Spinal cord (tissue), 10 donors: ENCODE data around the gene MAP2K7. TPM values are rescaled to one million over a fixed set of nuclear protein-coding genes. Genes with fewer than 3 reads are reported as not detected.
"Not testable (repeated sequence)": the region's sequence is repeated elsewhere in the genome, so short reads cannot be mapped to it uniquely, and the experiment has no call there.

ENCODE experiments used
- DNase-seq, 6 donors: peaks; one replicate each; pipeline versions ENCODE4 v3.0.0 to v3.0.0-alpha.2; 2013 to 2015; ENCODE audit warnings: low spot score in 6 of 6, low read depth in 4 of 6
- H3K27ac ChIP-seq: one replicate; pipeline ENCODE4 v1.5.1; 2013; ENCODE audit warnings: low read depth, low read length, control low read depth
- H3K27me3 ChIP-seq: one replicate; pipeline ENCODE4 v1.6.1; 2013; ENCODE audit warnings: low read length; ENCODE audit not compliant: control insufficient read depth, insufficient read depth
- H3K36me3 ChIP-seq: one replicate; pipeline ENCODE4 v1.6.1; 2013; ENCODE audit warnings: low read length; ENCODE audit not compliant: control insufficient read depth, insufficient read depth
- H3K4me1 ChIP-seq: one replicate; pipeline ENCODE4 v1.6.1; 2013; ENCODE audit warnings: low read length; ENCODE audit not compliant: control insufficient read depth, insufficient read depth
- H3K4me3 ChIP-seq: one replicate; pipeline ENCODE4 v1.5.1; 2013; ENCODE audit warnings: low read depth, low read length, control low read depth
- H3K9me3 ChIP-seq: one replicate; pipeline ENCODE4 v1.6.1; 2013; ENCODE audit warnings: low read length; ENCODE audit not compliant: control insufficient read depth, insufficient read depth
- WGBS: methylation state at CpG from one replicate; pipeline ENCODE4 v1.1.5; 2013; ENCODE audit warnings: missing lambda C conversion rate; ENCODE audit not compliant: insufficient coverage; 5-methylcytosine and 5-hydroxymethylcytosine counted together
- polyA plus RNA-seq, 2 donors: library from polyadenylated mRNA; unstranded; fragments of 120-200 nt; gene quantifications; one replicate each; pipeline ENCODE4 v1.2.1, GENCODE V29; 2013; ENCODE audit not compliant: insufficient read length in 2 of 2
- total RNA-seq, 2 donors: library from RNA; depleted of rRNA in 1 of 2; stranded (reverse); fragments of 120-200 nt in 1 of 2; fragments of >200 nt in 1 of 2; gene quantifications; one replicate each; pipeline versions ENCODE4 v1.2.3 to v1.2.4, GENCODE V29; 2013 to 2014
- donor health status: healthy.

The MAP2K7 gene
- total and polyA plus RNA-seq, 4 donors, result 8.1 to 36.8 (median 21.7) TPM

- no peaks in the 10 kb centered on the region for H3K27me3 ChIP-seq
- peaks cover 54% of the 10 kb centered on the region for H3K4me1 ChIP-seq
- peak overlapping the region; percentile 54 for H3K27ac ChIP-seq
- WGBS, result 51% methylated on average over 19 of the region's 24 CpGs
- peaks cover 80% of the 10 kb centered on the region for H3K36me3 ChIP-seq
- H3K4me3 ChIP-seq, result no peak overlapping the region
- peak in 1 of 6 donors; percentile 55 for DNase-seq
- H3K9me3 ChIP-seq, result no peaks in the 10 kb centered on the region
Measured at GRCh38 chr19:7928741-7929701, 25.3 kb downstream of the MAP2K7 start.

- not testable (repeated sequence) for DNase-seq, H3K27me3 ChIP-seq, H3K9me3 ChIP-seq, H3K27ac ChIP-seq, H3K4me3 ChIP-seq
- H3K4me1 ChIP-seq, result peaks cover 44% of the 10 kb centered on the region
- 96% methylated on average over 9 of the region's 11 CpGs for WGBS
- H3K36me3 ChIP-seq, result peaks cover 81% of the 10 kb centered on the region
Measured at GRCh38 chr19:7930030-7930429, 26.4 kb downstream of the MAP2K7 start.

- Histone ChIP-seq H3K27me3 (no peaks in the 10 kb centered on the region), H3K4me1 (peaks cover 44% of the 10 kb centered on the region), H3K4me3 (no peak overlapping the region), H3K9me3 (no peaks in the 10 kb centered on the region), H3K36me3 (peaks cover 89% of the 10 kb centered on the region), H3K27ac (no peak overlapping the region)
- DNase-seq, result no peak
- 83% methylated on average over 6 of the region's 7 CpGs for WGBS
Measured at GRCh38 chr19:7930765-7931164, 27.1 kb downstream of the MAP2K7 start.

- whole genome bisulfite sequencing, result 95% methylated on average over 36 of the region's 36 CpGs
- peaks cover 40% of the 10 kb centered on the region for H3K4me1 ChIP-seq
- no peak for DNase-seq
- H3K9me3 ChIP-seq, result no peaks in the 10 kb centered on the region
- H3K27ac ChIP-seq, result no peak overlapping the region
- H3K36me3 ChIP-seq, result peaks cover 94% of the 10 kb centered on the region
- H3K27me3 ChIP-seq, result no peaks in the 10 kb centered on the region
- H3K4me3 ChIP-seq, result no peak overlapping the region
Measured at GRCh38 chr19:7931221-7932061, 27.8 kb downstream of the MAP2K7 start.

- H3K27me3 ChIP-seq, result no peaks in the 10 kb centered on the region
- 95% methylated on average over 22 of the region's 32 CpGs for WGBS
- DNase-seq, result no peak
- H3K27ac ChIP-seq, result no peak overlapping the region
- H3K36me3 ChIP-seq, result peaks cover 93% of the 10 kb centered on the region
- H3K9me3 ChIP-seq, result no peaks in the 10 kb centered on the region
- peaks cover 30% of the 10 kb centered on the region for H3K4me1 ChIP-seq
- no peak overlapping the region for H3K4me3 ChIP-seq
Measured at GRCh38 chr19:7932276-7932929, 28.7 kb downstream of the MAP2K7 start.

GRCh38 chr19:7932930-7933300 is 29.2 kb downstream of the MAP2K7 start:
- H3K4me3 ChIP-seq, result no peak overlapping the region
- DNase-seq, result no peak
- 94% methylated on average over 8 of the region's 10 CpGs for WGBS
- H3K9me3 ChIP-seq, result no peaks in the 10 kb centered on the region
- peaks cover 93% of the 10 kb centered on the region for H3K36me3 ChIP-seq
- H3K27ac ChIP-seq, result no peak overlapping the region
- H3K27me3 ChIP-seq, result no peaks in the 10 kb centered on the region
- peaks cover 25% of the 10 kb centered on the region for H3K4me1 ChIP-seq

GRCh38 chr19:7933411-7933810 is 29.7 kb downstream of the MAP2K7 start:
- peaks cover 20% of the 10 kb centered on the region for H3K4me1 ChIP-seq
- H3K4me3 ChIP-seq, result no peak overlapping the region
- no peak overlapping the region for H3K27ac ChIP-seq
- peaks cover 90% of the 10 kb centered on the region for H3K36me3 ChIP-seq
- DNase-seq, result no peak
- no peaks in the 10 kb centered on the region for H3K9me3 ChIP-seq
- WGBS, result 87% methylated on average over 13 of the region's 14 CpGs
- no peaks in the 10 kb centered on the region for H3K27me3 ChIP-seq

- H3K4me1 ChIP-seq, result peaks cover 15% of the 10 kb centered on the region
- H3K27me3 ChIP-seq, result no peaks in the 10 kb centered on the region
- DNase-seq, result no peak
- WGBS, result 89% methylated on average over 46 of the region's 55 CpGs
- no peak overlapping the region for H3K27ac ChIP-seq
- H3K4me3 ChIP-seq, result no peak overlapping the region
- H3K9me3 ChIP-seq, result no peaks in the 10 kb centered on the region
- peaks cover 90% of the 10 kb centered on the region for H3K36me3 ChIP-seq
Measured at GRCh38 chr19:7933828-7934725, 30.4 kb downstream of the MAP2K7 start.
